Activated CD4-positive, alpha-beta memory T cell treated with anti-CD3 and anti-CD28 coated beads, Interleukin-2, amount 10 ng/mL, durations not matched to agents 7 days and 5 days (primary cell): ENCODE results near the gene NWD2. TPM values are rescaled to one million over a fixed set of nuclear protein-coding genes. Genes with fewer than 3 reads are reported as not detected.

Source experiments
- CTCF ChIA-PET: fragments of 350-600 bp; sonication (Branson Sonifier 250); formaldehyde crosslinking; loops from one replicate; lab custom pipeline; 2021; ENCODE audit warnings: antibody characterized with exemption, inconsistent platforms; lab: Charles Lee
- POLR2A ChIA-PET: fragments of 350-600 bp; sonication (Branson Sonifier 250); formaldehyde crosslinking; loops from one replicate; lab custom pipeline; 2021; ENCODE audit warnings: antibody characterized with exemption; lab: Charles Lee
- DNase-seq: peaks from one replicate; pipeline ENCODE4 v3.0.0-alpha.2; 2020
- H3K27ac Mint-ChIP-seq: one replicate; pipeline ENCODE4 v1.8.0; 2021; ENCODE audit warnings: mild to moderate bottlenecking, mixed read lengths
- H3K27me3 Mint-ChIP-seq: one replicate; pipeline ENCODE4 v1.8.0; 2021; ENCODE audit warnings: mixed read lengths
- H3K36me3 Mint-ChIP-seq: one replicate; pipeline ENCODE4 v1.8.0; 2021; ENCODE audit warnings: low read depth, mixed read lengths
- H3K4me1 Mint-ChIP-seq: one replicate; pipeline ENCODE4 v1.8.0; 2021; ENCODE audit warnings: mixed read lengths
- H3K4me3 Mint-ChIP-seq: one replicate; pipeline ENCODE4 v1.8.0; 2021; ENCODE audit warnings: mild to moderate bottlenecking, mixed read lengths
- H3K9me3 Mint-ChIP-seq: one replicate; pipeline ENCODE4 v1.8.0; 2021; ENCODE audit warnings: mixed read lengths
- total RNA-seq, 2 experiments: library from RNA; stranded (reverse); gene quantifications; one replicate each; pipeline ENCODE4 v1.2.3, GENCODE V29; 2021

NWD2 gene
- total RNA-seq, 2 experiments from 2014 or later = not detected

- Mint-ChIP-seq H3K27me3 (peaks cover 44% of the 10 kb centered on the region), H3K27ac (no peak overlapping the region), H3K36me3 (no peaks in the 10 kb centered on the region), H3K4me1 (no peaks in the 10 kb centered on the region), H3K4me3 (no peak overlapping the region), H3K9me3 (no peaks in the 10 kb centered on the region)
- ChIA-PET POLR2A (no interaction called here), CTCF (no interaction called here)
- DNase-seq = no peak
Measured at GRCh38 chr4:37243722-37244582, 591 bp upstream of the NWD2 start.

GRCh38 chr4:37245391-37245954 lies 930 bp downstream of the NWD2 start:
- Mint-ChIP-seq H3K4me3 (no peak overlapping the region), H3K27ac (no peak overlapping the region), H3K27me3 (peaks cover 45% of the 10 kb centered on the region), H3K4me1 (no peaks in the 10 kb centered on the region), H3K9me3 (no peaks in the 10 kb centered on the region), H3K36me3 (no peaks in the 10 kb centered on the region)
- no peak for DNase-seq
- ChIA-PET CTCF (no interaction called here), POLR2A (no interaction called here)

GRCh38 chr4:37246891-37247290 lies 2.3 kb downstream of the NWD2 start:
- no peak for DNase-seq
- CTCF ChIA-PET = no interaction called here
- Mint-ChIP-seq H3K27ac (no peak overlapping the region), H3K9me3 (no peaks in the 10 kb centered on the region), H3K4me3 (no peak overlapping the region), H3K4me1 (no peaks in the 10 kb centered on the region), H3K36me3 (no peaks in the 10 kb centered on the region), H3K27me3 (peaks cover 41% of the 10 kb centered on the region)
- POLR2A ChIA-PET = no interaction called here

GRCh38 chr4:37258221-37258620 lies 13.7 kb downstream of the NWD2 start:
- Mint-ChIP-seq H3K9me3 (no peaks in the 10 kb centered on the region), H3K27me3 (no peaks in the 10 kb centered on the region), H3K4me3 (no peak overlapping the region), H3K27ac (no peak overlapping the region), H3K4me1 (no peaks in the 10 kb centered on the region), H3K36me3 (no peaks in the 10 kb centered on the region)
- ChIA-PET POLR2A (no interaction called here), CTCF (no interaction called here)
- DNase-seq = no peak

- POLR2A ChIA-PET = no interaction called here
- no peak overlapping the region for H3K4me3 Mint-ChIP-seq
Measured at GRCh38 chr4:37268319-37268718, 23.8 kb downstream of the NWD2 start.

GRCh38 chr4:37279121-37279520 lies 34.6 kb downstream of the NWD2 start:
- DNase-seq = no peak
- ChIA-PET POLR2A (no interaction called here), CTCF (no interaction called here)
- H3K27ac Mint-ChIP-seq = no peak overlapping the region
- H3K27me3 Mint-ChIP-seq = no peaks in the 10 kb centered on the region
- no peaks in the 10 kb centered on the region for H3K4me1 Mint-ChIP-seq
- H3K36me3 Mint-ChIP-seq = no peaks in the 10 kb centered on the region
- no peak overlapping the region for H3K4me3 Mint-ChIP-seq
- H3K9me3 Mint-ChIP-seq = peaks cover 2% of the 10 kb centered on the region

More at GRCh38 chr4:37268319-37268718, 23.8 kb downstream of the NWD2 start:
- H3K4me1 Mint-ChIP-seq = no peaks in the 10 kb centered on the region
- no peaks in the 10 kb centered on the region for H3K36me3 Mint-ChIP-seq
- no peak overlapping the region for H3K27ac Mint-ChIP-seq
- DNase-seq = no peak
- H3K9me3 Mint-ChIP-seq = no peaks in the 10 kb centered on the region
- no peaks in the 10 kb centered on the region for H3K27me3 Mint-ChIP-seq
- CTCF ChIA-PET = no interaction called here

GRCh38 chr4:37279894-37280592 lies 35.5 kb downstream of the NWD2 start:
- H3K27me3 Mint-ChIP-seq = no peaks in the 10 kb centered on the region
- H3K4me1 Mint-ChIP-seq = no peaks in the 10 kb centered on the region
- H3K36me3 Mint-ChIP-seq = no peaks in the 10 kb centered on the region
- no peak overlapping the region for H3K4me3 Mint-ChIP-seq
- CTCF ChIA-PET = no interaction called here
- H3K27ac Mint-ChIP-seq = no peak overlapping the region
- no peak for DNase-seq
- H3K9me3 Mint-ChIP-seq = peaks cover 2% of the 10 kb centered on the region
- POLR2A ChIA-PET = no interaction called here

- no peak for DNase-seq
- ChIA-PET CTCF (no interaction called here), POLR2A (no interaction called here)
- no peak overlapping the region for H3K4me3 Mint-ChIP-seq
- H3K27me3 Mint-ChIP-seq = no peaks in the 10 kb centered on the region
- no peaks in the 10 kb centered on the region for H3K9me3 Mint-ChIP-seq
- no peaks in the 10 kb centered on the region for H3K4me1 Mint-ChIP-seq
- no peaks in the 10 kb centered on the region for H3K36me3 Mint-ChIP-seq
- no peak overlapping the region for H3K27ac Mint-ChIP-seq
Measured at GRCh38 chr4:37299468-37299867, 54.9 kb downstream of the NWD2 start.

- Mint-ChIP-seq H3K4me3 (no peak overlapping the region), H3K27me3 (no peaks in the 10 kb centered on the region), H3K27ac (no peak overlapping the region), H3K9me3 (peaks cover 2% of the 10 kb centered on the region), H3K4me1 (no peaks in the 10 kb centered on the region), H3K36me3 (no peaks in the 10 kb centered on the region)
- CTCF ChIA-PET = no interaction called here
- DNase-seq = no peak
- POLR2A ChIA-PET = no interaction called here
Measured at GRCh38 chr4:37304612-37305011, 60.1 kb downstream of the NWD2 start.

GRCh38 chr4:37305984-37306383 lies 61.4 kb downstream of the NWD2 start:
- ChIA-PET POLR2A (no interaction called here), CTCF (no interaction called here)
- H3K9me3 Mint-ChIP-seq = peaks cover 2% of the 10 kb centered on the region
- no peaks in the 10 kb centered on the region for H3K27me3 Mint-ChIP-seq
- no peak overlapping the region for H3K4me3 Mint-ChIP-seq
- H3K4me1 Mint-ChIP-seq = no peaks in the 10 kb centered on the region
- H3K27ac Mint-ChIP-seq = no peak overlapping the region
- no peaks in the 10 kb centered on the region for H3K36me3 Mint-ChIP-seq
- DNase-seq = no peak

GRCh38 chr4:37317104-37317643 lies 72.6 kb downstream of the NWD2 start:
- POLR2A ChIA-PET = no interaction called here

GRCh38 chr4:37320513-37321235 lies 76.1 kb downstream of the NWD2 start:
- ChIA-PET CTCF (no interaction called here), POLR2A (no interaction called here)
- Mint-ChIP-seq H3K27me3 (no peaks in the 10 kb centered on the region), H3K4me3 (no peak overlapping the region), H3K9me3 (no peaks in the 10 kb centered on the region), H3K36me3 (no peaks in the 10 kb centered on the region), H3K27ac (no peak overlapping the region), H3K4me1 (no peaks in the 10 kb centered on the region)
- no peak for DNase-seq

More at GRCh38 chr4:37317104-37317643, 72.6 kb downstream of the NWD2 start:
- DNase-seq = no peak
- no peak overlapping the region for H3K27ac Mint-ChIP-seq
- H3K27me3 Mint-ChIP-seq = no peaks in the 10 kb centered on the region
- CTCF ChIA-PET = no interaction called here
- no peak overlapping the region for H3K4me3 Mint-ChIP-seq
- no peaks in the 10 kb centered on the region for H3K4me1 Mint-ChIP-seq
- no peaks in the 10 kb centered on the region for H3K9me3 Mint-ChIP-seq
- no peaks in the 10 kb centered on the region for H3K36me3 Mint-ChIP-seq

GRCh38 chr4:37322122-37322521 lies 77.6 kb downstream of the NWD2 start:
- DNase-seq = no peak
- Mint-ChIP-seq H3K9me3 (no peaks in the 10 kb centered on the region), H3K36me3 (no peaks in the 10 kb centered on the region), H3K4me1 (no peaks in the 10 kb centered on the region), H3K4me3 (no peak overlapping the region), H3K27ac (no peak overlapping the region), H3K27me3 (no peaks in the 10 kb centered on the region)
- ChIA-PET CTCF (no interaction called here), POLR2A (no interaction called here)
